WTC11 (cell line): Measurements from ENCODE around the gene ARMC9. TPM values are rescaled to one million over a fixed set of nuclear protein-coding genes. Genes with fewer than 3 reads are reported as not detected.
A peak's percentile ranks its signal among the peaks of the same experiment; 100 is the strongest.

Source experiments
- ATAC-seq: fragments of 200-7000 bp; cut with Tn5 transposase; 2 replicates; pipeline ENCODE4 v1.10.0; 2021; ENCODE audit warnings: mild to moderate bottlenecking, moderate library complexity
- CTCF ChIA-PET: fragments of 300-600 bp; sonication (Branson Sonifier 250); formaldehyde crosslinking; loops from one replicate; lab custom pipeline; 2021; ENCODE audit warnings: antibody characterized with exemption; lab: Charles Lee
- POLR2A ChIA-PET: fragments of 350-600 bp; sonication (Branson Sonifier 250); formaldehyde crosslinking; loops from one replicate; lab custom pipeline; 2021; ENCODE audit warnings: antibody characterized with exemption; lab: Charles Lee
- DNase-seq: peaks from one replicate; pipeline ENCODE4 v3.0.0; 2021; ENCODE audit warnings: low spot score
- H3K27ac Mint-ChIP-seq: 2 replicates; pipeline ENCODE4 v1.8.0; 2021; ENCODE audit warnings: mixed read lengths
- H3K27me3 Mint-ChIP-seq: 2 replicates; pipeline ENCODE4 v1.8.0; 2021; ENCODE audit warnings: low read depth, mild to moderate bottlenecking, moderate library complexity, mixed read lengths
- H3K36me3 Mint-ChIP-seq: 2 replicates; pipeline ENCODE4 v1.8.0; 2021; ENCODE audit warnings: mixed read lengths
- H3K4me1 Mint-ChIP-seq: 2 replicates; pipeline ENCODE4 v1.8.0; 2022; ENCODE audit warnings: mixed read lengths
- H3K4me3 Mint-ChIP-seq: 2 replicates; pipeline ENCODE4 v1.8.0; 2021; ENCODE audit warnings: mild to moderate bottlenecking, moderate library complexity, mixed read lengths
- H3K9me3 Mint-ChIP-seq: 2 replicates; pipeline ENCODE4 v1.8.0; 2021; ENCODE audit warnings: mixed read lengths
- ARID4B ChIP-seq: sonication (generic); formaldehyde crosslinking; IDR thresholded peaks from 2 replicates; pipeline ENCODE4 v1.8.0; 2023; ENCODE audit warnings: missing genetic modification reagents, mild to moderate bottlenecking, borderline replicate concordance
- CREM ChIP-seq: sonication (generic); formaldehyde crosslinking; IDR thresholded peaks from 2 replicates; pipeline ENCODE4 v1.8.1; 2022; ENCODE audit warnings: mild to moderate bottlenecking, missing genetic modification reagents, moderate library complexity
- ETV6 ChIP-seq: sonication (generic); formaldehyde crosslinking; IDR thresholded peaks from 2 replicates; pipeline ENCODE4 v1.8.1; 2022; ENCODE audit warnings: mild to moderate bottlenecking, missing genetic modification reagents
- HMGXB4 ChIP-seq: sonication (generic); formaldehyde crosslinking; IDR thresholded peaks from 2 replicates; pipeline ENCODE4 v1.8.1; 2023; ENCODE audit warnings: mild to moderate bottlenecking, moderate library complexity, missing genetic modification reagents
- IRF1 ChIP-seq: sonication (generic); formaldehyde crosslinking; IDR thresholded peaks from 2 replicates; pipeline ENCODE4 v1.8.0; 2023; ENCODE audit warnings: missing genetic modification reagents
- IRF2 ChIP-seq: sonication (generic); formaldehyde crosslinking; IDR thresholded peaks from 2 replicates; pipeline ENCODE4 v1.8.0; 2022; ENCODE audit warnings: low read depth, missing genetic modification reagents, borderline replicate concordance
- NFATC4 ChIP-seq: fragments of 250-450 bp; sonication (Bioruptor Pico); IDR thresholded peaks from 2 replicates; pipeline ENCODE4 v1.9.0; 2021; ENCODE audit warnings: mild to moderate bottlenecking
- NFYB ChIP-seq: sonication (generic); formaldehyde crosslinking; conservative IDR thresholded peaks from 2 replicates; pipeline ENCODE4 v1.8.0; 2022; ENCODE audit warnings: low read depth, missing genetic modification reagents
- SMAD3 ChIP-seq: sonication (generic); formaldehyde crosslinking; IDR thresholded peaks from 2 replicates; pipeline ENCODE4 v1.8.0; 2022; ENCODE audit warnings: missing genetic modification reagents, mild to moderate bottlenecking, borderline replicate concordance
- SMAD4 ChIP-seq: sonication (generic); formaldehyde crosslinking; IDR thresholded peaks from 2 replicates; pipeline ENCODE4 v1.8.0; 2022; ENCODE audit warnings: mild to moderate bottlenecking, missing genetic modification reagents
- TCF7 ChIP-seq: sonication (generic); formaldehyde crosslinking; IDR thresholded peaks from 2 replicates; pipeline ENCODE4 v1.8.0; 2022; ENCODE audit warnings: mild to moderate bottlenecking, low read depth, missing genetic modification reagents, moderate library complexity
- ZBTB21 ChIP-seq: sonication (generic); formaldehyde crosslinking; IDR thresholded peaks from 2 replicates; pipeline ENCODE4 v1.8.1; 2023; ENCODE audit warnings: mild to moderate bottlenecking, missing genetic modification reagents, borderline replicate concordance
- ZNF416 ChIP-seq: fragments of 250-450 bp; sonication (Bioruptor Pico); IDR thresholded peaks from 2 replicates; pipeline ENCODE4 v1.9.0; 2021; ENCODE audit warnings: mild to moderate bottlenecking, inconsistent platforms
- ZNF671 ChIP-seq: fragments of 250-450 bp; sonication (Bioruptor Pico); IDR thresholded peaks from 2 replicates; pipeline ENCODE4 v1.8.0; 2021; ENCODE audit warnings: mild to moderate bottlenecking
- total RNA-seq: library from RNA; stranded (reverse); gene quantifications from 3 replicates; pipeline ENCODE4 v1.2.3, GENCODE V29; 2021
- TF ChIP-seq, protein P1 (sequence below): sonication (generic); formaldehyde crosslinking; IDR thresholded peaks from 2 replicates; pipeline ENCODE4 v1.8.0; 2022; ENCODE audit warnings: missing genetic modification reagents
- TF ChIP-seq, protein P2 (sequence below): sonication (generic); formaldehyde crosslinking; IDR thresholded peaks from 2 replicates; pipeline ENCODE4 v1.8.1; 2022; ENCODE audit warnings: low read depth, missing genetic modification reagents, borderline replicate concordance
- TF ChIP-seq, protein P3 (sequence below): sonication (generic); formaldehyde crosslinking; IDR thresholded peaks from 2 replicates; pipeline ENCODE4 v1.8.1; 2022; ENCODE audit warnings: missing genetic modification reagents, borderline replicate concordance
- TF ChIP-seq, protein P4 (sequence below): sonication (generic); formaldehyde crosslinking; IDR thresholded peaks from 2 replicates; pipeline ENCODE4 v1.8.1; 2022; ENCODE audit warnings: low read depth, mild to moderate bottlenecking, moderate library complexity, missing genetic modification reagents, borderline replicate concordance

Gene ARMC9
- total RNA-seq, 1 experiment from 2014 or later: 34.9 TPM

DNA sequence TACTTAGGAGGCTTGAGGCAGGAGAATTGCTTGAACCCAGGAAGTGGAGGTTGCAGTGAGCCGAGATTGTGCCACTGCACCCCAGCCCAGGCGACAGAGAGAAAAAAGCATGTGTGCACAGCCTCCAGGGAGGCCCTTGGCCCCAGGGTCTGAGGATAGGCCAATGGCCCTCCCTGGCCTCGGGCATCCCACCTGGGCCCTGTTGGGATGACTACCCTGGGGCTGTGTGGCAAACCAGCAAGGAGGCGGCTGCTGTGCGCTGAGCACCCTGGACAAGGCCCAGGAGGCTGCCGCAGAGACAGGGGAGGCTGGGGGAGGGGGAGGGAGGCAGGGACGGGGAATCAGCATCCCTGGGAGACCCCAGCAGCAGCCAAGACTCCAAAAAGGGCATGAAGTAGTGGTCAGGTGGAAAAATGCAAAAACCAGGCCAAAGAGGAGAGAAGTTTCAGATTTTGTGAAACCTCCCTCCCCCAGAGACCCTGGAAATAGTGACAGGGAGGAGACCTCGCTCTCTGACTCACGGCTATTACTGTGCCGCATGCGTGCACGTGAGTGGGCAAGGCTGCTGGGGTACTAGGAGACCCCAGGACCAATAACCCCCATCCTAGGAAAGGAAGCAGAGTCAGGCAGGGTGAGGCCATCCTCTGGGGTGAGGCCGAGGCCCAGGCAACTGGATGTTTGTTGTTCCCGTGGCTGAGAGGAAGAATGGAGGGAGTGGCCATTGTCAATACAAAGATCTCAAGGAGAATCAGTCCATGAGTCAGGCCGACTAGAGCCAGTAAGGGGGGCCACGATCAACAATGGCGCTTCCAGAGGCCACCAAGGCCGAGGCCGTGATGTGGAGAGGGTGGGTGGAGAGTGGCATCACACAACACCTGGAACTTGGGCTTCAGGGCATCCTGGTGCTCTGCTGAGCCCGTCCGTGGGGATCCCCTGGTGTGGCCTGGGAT, 181.1 kb downstream of the ARMC9 start:
- Mint-ChIP-seq H3K4me3 (no peak overlapping the region), H3K27me3 (no peaks in the 10 kb centered on the region; the same call in 1 of the 2 replicates), H3K36me3 (peaks cover 8% of the 10 kb centered on the region), H3K4me1 (peaks cover 47% of the 10 kb centered on the region), H3K27ac (0 out of 2 replicates have a peak overlapping the region, but pooled peaks have one; percentile 49), H3K9me3 (peaks cover 5% of the 10 kb centered on the region)
- DNase-seq: no peak
- ChIA-PET POLR2A (no interaction called here), CTCF (interaction anchor here (0.6 kb wide), 1 partner anchor 131 kb away, joined by 4 read pairs; no protein-coding TSS in a partner anchor)
- TF ChIP-seq ZBTB21 (CRISPR knock-in tag): 0 out of 2 replicates have a peak, but pooled peaks have one; percentile 8
- TF ChIP-seq SMAD4 (CRISPR knock-in tag): no peak
- TF ChIP-seq HMGXB4 (CRISPR knock-in tag): peak; percentile 44; the same call in 1 of the 2 replicates
- no peak for TF ChIP-seq NFATC4 (CRISPR knock-in tag)
- ATAC-seq: no peak

- peaks cover 13% of the 10 kb centered on the region for H3K9me3 Mint-ChIP-seq
- POLR2A ChIA-PET: no interaction called here
- peaks cover 13% of the 10 kb centered on the region for H3K36me3 Mint-ChIP-seq
- DNase-seq (no peak), ATAC-seq (no peak)
- CTCF ChIA-PET: no interaction called here
- H3K4me3 Mint-ChIP-seq: no peak overlapping the region
- no peak overlapping the region for H3K27ac Mint-ChIP-seq
- H3K4me1 Mint-ChIP-seq: peaks cover 40% of the 10 kb centered on the region
- peaks cover 2% of the 10 kb centered on the region for H3K27me3 Mint-ChIP-seq
- TF ChIP-seq IRF2 (CRISPR knock-in tag) (no peak), NFYB (CRISPR knock-in tag) (no peak), ETV6 (CRISPR knock-in tag) (no peak), ARID4B (CRISPR knock-in tag) (no peak), ZNF416 (CRISPR knock-in tag) (no peak), TCF7 (CRISPR knock-in tag) (no peak), SMAD3 (CRISPR knock-in tag) (no peak), CREM (CRISPR knock-in tag) (no peak), IRF1 (no peak), ZNF671 (CRISPR knock-in tag) (no peak)
- TF ChIP-seq, protein P1, sequence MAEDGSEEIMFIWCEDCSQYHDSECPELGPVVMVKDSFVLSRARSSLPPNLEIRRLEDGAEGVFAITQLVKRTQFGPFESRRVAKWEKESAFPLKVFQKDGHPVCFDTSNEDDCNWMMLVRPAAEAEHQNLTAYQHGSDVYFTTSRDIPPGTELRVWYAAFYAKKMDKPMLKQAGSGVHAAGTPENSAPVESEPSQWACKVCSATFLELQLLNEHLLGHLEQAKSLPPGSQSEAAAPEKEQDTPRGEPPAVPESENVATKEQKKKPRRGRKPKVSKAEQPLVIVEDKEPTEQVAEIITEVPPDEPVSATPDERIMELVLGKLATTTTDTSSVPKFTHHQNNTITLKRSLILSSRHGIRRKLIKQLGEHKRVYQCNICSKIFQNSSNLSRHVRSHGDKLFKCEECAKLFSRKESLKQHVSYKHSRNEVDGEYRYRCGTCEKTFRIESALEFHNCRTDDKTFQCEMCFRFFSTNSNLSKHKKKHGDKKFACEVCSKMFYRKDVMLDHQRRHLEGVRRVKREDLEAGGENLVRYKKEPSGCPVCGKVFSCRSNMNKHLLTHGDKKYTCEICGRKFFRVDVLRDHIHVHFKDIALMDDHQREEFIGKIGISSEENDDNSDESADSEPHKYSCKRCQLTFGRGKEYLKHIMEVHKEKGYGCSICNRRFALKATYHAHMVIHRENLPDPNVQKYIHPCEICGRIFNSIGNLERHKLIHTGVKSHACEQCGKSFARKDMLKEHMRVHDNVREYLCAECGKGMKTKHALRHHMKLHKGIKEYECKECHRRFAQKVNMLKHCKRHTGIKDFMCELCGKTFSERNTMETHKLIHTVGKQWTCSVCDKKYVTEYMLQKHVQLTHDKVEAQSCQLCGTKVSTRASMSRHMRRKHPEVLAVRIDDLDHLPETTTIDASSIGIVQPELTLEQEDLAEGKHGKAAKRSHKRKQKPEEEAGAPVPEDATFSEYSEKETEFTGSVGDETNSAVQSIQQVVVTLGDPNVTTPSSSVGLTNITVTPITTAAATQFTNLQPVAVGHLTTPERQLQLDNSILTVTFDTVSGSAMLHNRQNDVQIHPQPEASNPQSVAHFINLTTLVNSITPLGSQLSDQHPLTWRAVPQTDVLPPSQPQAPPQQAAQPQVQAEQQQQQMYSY (CRISPR knock-in tag): no peak
- TF ChIP-seq, protein P2, sequence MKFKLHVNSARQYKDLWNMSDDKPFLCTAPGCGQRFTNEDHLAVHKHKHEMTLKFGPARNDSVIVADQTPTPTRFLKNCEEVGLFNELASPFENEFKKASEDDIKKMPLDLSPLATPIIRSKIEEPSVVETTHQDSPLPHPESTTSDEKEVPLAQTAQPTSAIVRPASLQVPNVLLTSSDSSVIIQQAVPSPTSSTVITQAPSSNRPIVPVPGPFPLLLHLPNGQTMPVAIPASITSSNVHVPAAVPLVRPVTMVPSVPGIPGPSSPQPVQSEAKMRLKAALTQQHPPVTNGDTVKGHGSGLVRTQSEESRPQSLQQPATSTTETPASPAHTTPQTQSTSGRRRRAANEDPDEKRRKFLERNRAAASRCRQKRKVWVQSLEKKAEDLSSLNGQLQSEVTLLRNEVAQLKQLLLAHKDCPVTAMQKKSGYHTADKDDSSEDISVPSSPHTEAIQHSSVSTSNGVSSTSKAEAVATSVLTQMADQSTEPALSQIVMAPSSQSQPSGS (CRISPR knock-in tag): no peak
- TF ChIP-seq, protein P3, sequence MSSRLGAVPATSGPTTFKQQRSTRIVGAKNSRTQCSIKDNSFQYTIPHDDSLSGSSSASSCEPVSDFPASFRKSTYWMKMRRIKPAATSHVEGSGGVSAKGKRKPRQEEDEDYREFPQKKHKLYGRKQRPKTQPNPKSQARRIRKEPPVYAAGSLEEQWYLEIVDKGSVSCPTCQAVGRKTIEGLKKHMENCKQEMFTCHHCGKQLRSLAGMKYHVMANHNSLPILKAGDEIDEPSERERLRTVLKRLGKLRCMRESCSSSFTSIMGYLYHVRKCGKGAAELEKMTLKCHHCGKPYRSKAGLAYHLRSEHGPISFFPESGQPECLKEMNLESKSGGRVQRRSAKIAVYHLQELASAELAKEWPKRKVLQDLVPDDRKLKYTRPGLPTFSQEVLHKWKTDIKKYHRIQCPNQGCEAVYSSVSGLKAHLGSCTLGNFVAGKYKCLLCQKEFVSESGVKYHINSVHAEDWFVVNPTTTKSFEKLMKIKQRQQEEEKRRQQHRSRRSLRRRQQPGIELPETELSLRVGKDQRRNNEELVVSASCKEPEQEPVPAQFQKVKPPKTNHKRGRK (CRISPR knock-in tag): no peak
- TF ChIP-seq, protein P4, sequence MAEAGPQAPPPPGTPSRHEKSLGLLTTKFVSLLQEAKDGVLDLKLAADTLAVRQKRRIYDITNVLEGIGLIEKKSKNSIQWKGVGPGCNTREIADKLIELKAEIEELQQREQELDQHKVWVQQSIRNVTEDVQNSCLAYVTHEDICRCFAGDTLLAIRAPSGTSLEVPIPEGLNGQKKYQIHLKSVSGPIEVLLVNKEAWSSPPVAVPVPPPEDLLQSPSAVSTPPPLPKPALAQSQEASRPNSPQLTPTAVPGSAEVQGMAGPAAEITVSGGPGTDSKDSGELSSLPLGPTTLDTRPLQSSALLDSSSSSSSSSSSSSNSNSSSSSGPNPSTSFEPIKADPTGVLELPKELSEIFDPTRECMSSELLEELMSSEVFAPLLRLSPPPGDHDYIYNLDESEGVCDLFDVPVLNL (CRISPR knock-in tag): no peak
These were observed 181.9 kb downstream of the ARMC9 start for GRCh38 chr2:231380307-231380706.
